Astrocyte (in vitro differentiated cells and primary cell): ENCODE results near the gene LPCAT3. TPM values are rescaled to one million over a fixed set of nuclear protein-coding genes. Genes with fewer than 3 reads are reported as not detected.

Source experiments
- DNase-seq: peaks from one replicate; pipeline ENCODE4 v3.0.0-alpha.2; 2010; ENCODE audit warnings: low read depth
- FAIRE-seq: peaks from 2 replicates; lab custom pipeline; 2011; peaks lifted over from hg19 to GRCh38; lab: Jason Lieb, UNC
- H2AFZ ChIP-seq: 2 replicates; pipeline ENCODE4 v1.6.0; 2012; ENCODE audit warnings: low read depth, low read length, inconsistent platforms
- H3K27ac ChIP-seq: 2 replicates; pipeline ENCODE4 v1.5.1; 2011; ENCODE audit warnings: low read depth, low read length, inconsistent platforms
- H3K27me3 ChIP-seq: 2 replicates; pipeline ENCODE4 v1.6.0; 2011; ENCODE audit warnings: low read length, inconsistent platforms; ENCODE audit not compliant: insufficient read depth
- H3K36me3 ChIP-seq: 2 replicates; pipeline ENCODE4 v1.5.1; 2011; ENCODE audit warnings: low read length, inconsistent platforms; ENCODE audit not compliant: insufficient read depth
- H3K4me1 ChIP-seq: 2 replicates; pipeline ENCODE4 v1.5.1; 2011; ENCODE audit warnings: low read length, inconsistent platforms; ENCODE audit not compliant: insufficient read depth
- H3K4me2 ChIP-seq: 2 replicates; pipeline ENCODE4 v1.6.0; 2012; ENCODE audit warnings: low read length, inconsistent platforms
- H3K4me3 ChIP-seq: 2 replicates; pipeline ENCODE4 v1.5.1; 2011; ENCODE audit warnings: low read depth, mild to moderate bottlenecking, low read length, inconsistent platforms; ENCODE audit not compliant: insufficient read depth
- H3K79me2 ChIP-seq: 2 replicates; pipeline ENCODE4 v1.6.0; 2012; ENCODE audit warnings: mild to moderate bottlenecking, low read length, inconsistent platforms; ENCODE audit not compliant: insufficient read depth
- H3K9ac ChIP-seq: 2 replicates; pipeline ENCODE4 v1.6.0; 2012; ENCODE audit warnings: mild to moderate bottlenecking, low read length, inconsistent platforms
- H3K9me3 ChIP-seq: 2 replicates; pipeline ENCODE4 v1.5.1; 2012; ENCODE audit warnings: low read depth, mild to moderate bottlenecking, low read length, inconsistent platforms; ENCODE audit not compliant: insufficient read depth
- H4K20me1 ChIP-seq: 2 replicates; pipeline ENCODE4 v1.6.0; 2012; ENCODE audit warnings: low read length, inconsistent platforms; ENCODE audit not compliant: insufficient read depth
- H3K27ac Mint-ChIP-seq: one replicate; pipeline ENCODE4 v1.8.0; 2021; ENCODE audit warnings: mild to moderate bottlenecking, mixed read lengths; ENCODE audit not compliant: unreplicated experiment
- H3K27me3 Mint-ChIP-seq: one replicate; pipeline ENCODE4 v1.8.0; 2021; ENCODE audit warnings: low read depth, mixed read lengths; ENCODE audit not compliant: unreplicated experiment
- H3K36me3 Mint-ChIP-seq: one replicate; pipeline ENCODE4 v1.8.0; 2021; ENCODE audit warnings: low read depth, mixed read lengths; ENCODE audit not compliant: unreplicated experiment
- H3K4me1 Mint-ChIP-seq: one replicate; pipeline ENCODE4 v1.8.0; 2021; ENCODE audit warnings: low read depth, mixed read lengths; ENCODE audit not compliant: unreplicated experiment
- H3K4me3 Mint-ChIP-seq: one replicate; pipeline ENCODE4 v1.8.0; 2021; ENCODE audit warnings: mild to moderate bottlenecking, moderate library complexity, mixed read lengths; ENCODE audit not compliant: unreplicated experiment
- H3K9me3 Mint-ChIP-seq: one replicate; pipeline ENCODE4 v1.8.0; 2021; ENCODE audit warnings: mild to moderate bottlenecking, mixed read lengths; ENCODE audit not compliant: unreplicated experiment
- EZH2 ChIP-seq: IDR thresholded peaks from 2 replicates; pipeline ENCODE4 v1.6.1; 2012; ENCODE audit warnings: mild to moderate bottlenecking, low read length, inconsistent platforms; ENCODE audit not compliant: insufficient read depth
- total RNA-seq: library from RNA; stranded (reverse); gene quantifications from 2 replicates; pipeline ENCODE4 v1.2.1, GENCODE V29; 2021
- TF ChIP-seq, protein P1 (sequence below): IDR thresholded peaks from 2 replicates; pipeline ENCODE4 v1.5.1; 2011; ENCODE audit warnings: low read depth, mild to moderate bottlenecking, inconsistent platforms, low read length, moderate library complexity; ENCODE audit not compliant: insufficient read depth

Gene LPCAT3
- total RNA-seq, 1 donor from 2014 or later, result 26.2 TPM

DNA sequence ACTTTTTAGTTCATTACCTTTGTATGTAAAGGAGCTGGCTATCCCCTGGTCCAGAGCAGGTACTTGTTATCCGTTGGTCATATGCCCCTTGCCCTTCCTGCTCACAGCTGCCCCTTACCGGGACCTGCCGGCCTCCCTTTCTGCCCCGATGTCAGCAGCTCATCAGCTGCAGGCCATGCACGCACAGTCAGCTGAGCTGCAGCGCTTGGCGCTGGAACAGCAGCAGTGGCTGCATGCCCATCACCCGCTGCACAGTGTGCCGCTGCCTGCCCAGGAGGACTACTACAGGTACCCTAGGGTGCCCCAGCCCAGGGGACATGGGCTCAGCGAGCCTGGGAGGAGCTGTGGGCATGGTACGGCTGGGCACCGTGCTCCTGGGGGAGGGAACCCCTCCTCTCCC is 77.0 kb downstream of the LPCAT3 start:
- Histone ChIP-seq H3K4me3 (no peak overlapping the region), H3K79me2 (peaks cover 20% of the 10 kb centered on the region), H3K9me3 (no peaks in the 10 kb centered on the region), H2AFZ (no peak overlapping the region), H3K27me3 (no peaks in the 10 kb centered on the region), H3K27ac (no peak overlapping the region), H3K4me2 (no peak overlapping the region), H3K4me1 (peaks cover 39% of the 10 kb centered on the region), H3K9ac (peak overlapping the region; percentile 28), H4K20me1 (peaks cover 26% of the 10 kb centered on the region), H3K36me3 (peaks cover 15% of the 10 kb centered on the region)
- peak overlapping the region; percentile 69 for H3K27ac Mint-ChIP-seq
- DNase-seq (no peak), FAIRE-seq (no peak)
- H3K9me3 Mint-ChIP-seq, result peaks cover 3% of the 10 kb centered on the region
- H3K36me3 Mint-ChIP-seq, result peaks cover 3% of the 10 kb centered on the region
- peaks cover 18% of the 10 kb centered on the region for H3K4me1 Mint-ChIP-seq
- H3K4me3 Mint-ChIP-seq, result no peak overlapping the region
- no peaks in the 10 kb centered on the region for H3K27me3 Mint-ChIP-seq
- TF ChIP-seq, protein P1, sequence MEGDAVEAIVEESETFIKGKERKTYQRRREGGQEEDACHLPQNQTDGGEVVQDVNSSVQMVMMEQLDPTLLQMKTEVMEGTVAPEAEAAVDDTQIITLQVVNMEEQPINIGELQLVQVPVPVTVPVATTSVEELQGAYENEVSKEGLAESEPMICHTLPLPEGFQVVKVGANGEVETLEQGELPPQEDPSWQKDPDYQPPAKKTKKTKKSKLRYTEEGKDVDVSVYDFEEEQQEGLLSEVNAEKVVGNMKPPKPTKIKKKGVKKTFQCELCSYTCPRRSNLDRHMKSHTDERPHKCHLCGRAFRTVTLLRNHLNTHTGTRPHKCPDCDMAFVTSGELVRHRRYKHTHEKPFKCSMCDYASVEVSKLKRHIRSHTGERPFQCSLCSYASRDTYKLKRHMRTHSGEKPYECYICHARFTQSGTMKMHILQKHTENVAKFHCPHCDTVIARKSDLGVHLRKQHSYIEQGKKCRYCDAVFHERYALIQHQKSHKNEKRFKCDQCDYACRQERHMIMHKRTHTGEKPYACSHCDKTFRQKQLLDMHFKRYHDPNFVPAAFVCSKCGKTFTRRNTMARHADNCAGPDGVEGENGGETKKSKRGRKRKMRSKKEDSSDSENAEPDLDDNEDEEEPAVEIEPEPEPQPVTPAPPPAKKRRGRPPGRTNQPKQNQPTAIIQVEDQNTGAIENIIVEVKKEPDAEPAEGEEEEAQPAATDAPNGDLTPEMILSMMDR, result no peak
- TF ChIP-seq EZH2, result no peak

DNA sequence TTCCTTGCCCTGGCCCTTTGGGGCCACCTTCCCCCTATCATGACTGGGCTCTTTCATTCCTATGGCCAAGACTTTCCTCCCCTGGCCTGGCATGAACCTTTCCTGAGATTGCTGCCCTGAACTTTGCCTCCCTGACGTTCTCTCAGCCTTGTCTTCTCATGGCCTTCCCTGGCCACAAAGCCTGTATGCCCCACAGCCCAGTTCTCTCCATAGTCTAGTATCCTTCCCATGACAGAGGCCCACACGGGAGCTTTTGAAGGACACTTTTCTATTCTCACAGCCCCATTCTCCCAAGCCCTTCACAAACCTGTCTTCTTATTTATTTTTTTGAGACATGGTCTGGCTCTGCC is 79.1 kb downstream of the LPCAT3 start:
- H3K27me3 Mint-ChIP-seq, result no peaks in the 10 kb centered on the region
- Histone ChIP-seq H2AFZ (no peak overlapping the region), H3K27ac (no peak overlapping the region), H3K4me3 (no peak overlapping the region), H3K79me2 (peaks cover 17% of the 10 kb centered on the region), H3K4me2 (no peak overlapping the region), H3K9me3 (no peaks in the 10 kb centered on the region), H3K4me1 (peaks cover 33% of the 10 kb centered on the region), H3K27me3 (no peaks in the 10 kb centered on the region), H3K36me3 (peaks cover 22% of the 10 kb centered on the region), H4K20me1 (peaks cover 24% of the 10 kb centered on the region), H3K9ac (peak overlapping the region; percentile 19)
- TF ChIP-seq EZH2, result no peak
- TF ChIP-seq, protein P1, result no peak
- H3K4me1 Mint-ChIP-seq, result peaks cover 19% of the 10 kb centered on the region
- H3K36me3 Mint-ChIP-seq, result peaks cover 13% of the 10 kb centered on the region
- peaks cover 3% of the 10 kb centered on the region for H3K9me3 Mint-ChIP-seq
- no peak for DNase-seq
- peak overlapping the region; percentile 82 for H3K27ac Mint-ChIP-seq
- no peak for FAIRE-seq
- H3K4me3 Mint-ChIP-seq, result peak overlapping the region; percentile 64

DNA sequence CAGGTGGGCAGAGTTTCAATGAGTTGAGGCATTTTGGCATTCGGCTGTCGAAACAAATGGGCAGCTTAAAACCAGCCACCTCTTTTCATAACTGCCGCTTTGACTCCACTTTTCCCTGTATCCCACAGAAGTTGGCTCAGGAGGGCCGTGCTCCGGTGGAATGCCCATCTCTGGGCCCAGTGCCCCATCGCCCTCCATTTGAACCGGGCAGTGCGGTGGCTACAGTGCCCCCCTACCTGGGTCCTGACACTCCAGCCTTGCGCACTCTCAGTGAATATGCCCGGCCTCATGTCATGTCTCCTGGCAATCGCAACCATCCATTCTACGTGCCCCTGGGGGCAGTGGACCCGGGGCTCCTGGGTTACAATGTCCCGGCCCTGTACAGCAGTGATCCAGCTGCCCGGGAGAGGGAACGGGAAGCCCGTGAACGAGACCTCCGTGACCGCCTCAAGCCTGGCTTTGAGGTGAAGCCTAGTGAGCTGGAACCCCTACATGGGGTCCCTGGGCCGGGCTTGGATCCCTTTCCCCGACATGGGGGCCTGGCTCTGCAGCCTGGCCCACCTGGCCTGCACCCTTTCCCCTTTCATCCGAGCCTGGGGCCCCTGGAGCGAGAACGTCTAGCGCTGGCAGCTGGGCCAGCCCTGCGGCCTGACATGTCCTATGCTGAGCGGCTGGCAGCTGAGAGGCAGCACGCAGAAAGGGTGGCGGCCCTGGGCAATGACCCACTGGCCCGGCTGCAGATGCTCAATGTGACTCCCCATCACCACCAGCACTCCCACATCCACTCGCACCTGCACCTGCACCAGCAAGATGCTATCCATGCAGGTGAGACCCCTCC is 79.7 kb downstream of the LPCAT3 start:
- Histone ChIP-seq H3K4me2 (peak overlapping the region; percentile 93), H3K36me3 (peaks cover 24% of the 10 kb centered on the region), H3K27ac (peak overlapping the region; percentile 31), H4K20me1 (peaks cover 30% of the 10 kb centered on the region), H3K79me2 (peaks cover 23% of the 10 kb centered on the region), H3K4me3 (no peak overlapping the region), H3K9me3 (no peaks in the 10 kb centered on the region), H2AFZ (no peak overlapping the region), H3K27me3 (no peaks in the 10 kb centered on the region), H3K4me1 (peaks cover 39% of the 10 kb centered on the region), H3K9ac (peak overlapping the region; percentile 91)
- TF ChIP-seq, protein P1, result no peak
- TF ChIP-seq EZH2, result peak; percentile 33
- DNase-seq, result no peak
- Mint-ChIP-seq H3K27me3 (no peaks in the 10 kb centered on the region), H3K4me3 (peak overlapping the region; percentile 66), H3K9me3 (peaks cover 3% of the 10 kb centered on the region), H3K36me3 (peaks cover 18% of the 10 kb centered on the region), H3K27ac (peak overlapping the region; percentile 82), H3K4me1 (peaks cover 24% of the 10 kb centered on the region)
- FAIRE-seq, result no peak
